ENCODE measurements around the gene PRDX5.

PRDX5 gene

DNA sequence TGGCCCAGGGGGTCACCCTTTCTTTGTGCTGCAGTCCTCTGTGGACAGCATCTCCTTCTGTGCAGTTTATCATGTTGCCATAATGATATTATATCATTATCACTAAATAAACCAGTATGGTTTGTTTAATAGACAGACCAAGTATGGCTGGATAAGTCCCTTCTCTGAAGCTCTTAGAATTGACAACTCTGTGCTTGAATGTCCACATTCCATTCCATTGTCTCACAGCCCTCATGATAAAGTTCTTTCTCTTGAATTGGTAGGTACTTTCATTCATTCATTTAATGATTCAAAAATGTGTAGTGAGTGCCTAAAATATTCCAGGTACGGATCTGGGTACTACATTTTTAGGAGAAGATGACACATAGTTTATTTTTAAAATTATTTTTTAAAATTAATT, 48.8 kb downstream of the PRDX5 start:
- no peak overlapping the region for H3K4me3 ChIP-seq (ENCODE audit: control insufficient read depth, low read depth, low read length)
- TF ChIP-seq, protein P1, sequence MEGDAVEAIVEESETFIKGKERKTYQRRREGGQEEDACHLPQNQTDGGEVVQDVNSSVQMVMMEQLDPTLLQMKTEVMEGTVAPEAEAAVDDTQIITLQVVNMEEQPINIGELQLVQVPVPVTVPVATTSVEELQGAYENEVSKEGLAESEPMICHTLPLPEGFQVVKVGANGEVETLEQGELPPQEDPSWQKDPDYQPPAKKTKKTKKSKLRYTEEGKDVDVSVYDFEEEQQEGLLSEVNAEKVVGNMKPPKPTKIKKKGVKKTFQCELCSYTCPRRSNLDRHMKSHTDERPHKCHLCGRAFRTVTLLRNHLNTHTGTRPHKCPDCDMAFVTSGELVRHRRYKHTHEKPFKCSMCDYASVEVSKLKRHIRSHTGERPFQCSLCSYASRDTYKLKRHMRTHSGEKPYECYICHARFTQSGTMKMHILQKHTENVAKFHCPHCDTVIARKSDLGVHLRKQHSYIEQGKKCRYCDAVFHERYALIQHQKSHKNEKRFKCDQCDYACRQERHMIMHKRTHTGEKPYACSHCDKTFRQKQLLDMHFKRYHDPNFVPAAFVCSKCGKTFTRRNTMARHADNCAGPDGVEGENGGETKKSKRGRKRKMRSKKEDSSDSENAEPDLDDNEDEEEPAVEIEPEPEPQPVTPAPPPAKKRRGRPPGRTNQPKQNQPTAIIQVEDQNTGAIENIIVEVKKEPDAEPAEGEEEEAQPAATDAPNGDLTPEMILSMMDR (conservative IDR thresholded peaks at IDR 0.05; ENCODE audit: control insufficient read depth, insufficient read depth, low read depth, low read length), result no peak
- no peak for DNase-seq (ENCODE audit: low read depth)

DNA sequence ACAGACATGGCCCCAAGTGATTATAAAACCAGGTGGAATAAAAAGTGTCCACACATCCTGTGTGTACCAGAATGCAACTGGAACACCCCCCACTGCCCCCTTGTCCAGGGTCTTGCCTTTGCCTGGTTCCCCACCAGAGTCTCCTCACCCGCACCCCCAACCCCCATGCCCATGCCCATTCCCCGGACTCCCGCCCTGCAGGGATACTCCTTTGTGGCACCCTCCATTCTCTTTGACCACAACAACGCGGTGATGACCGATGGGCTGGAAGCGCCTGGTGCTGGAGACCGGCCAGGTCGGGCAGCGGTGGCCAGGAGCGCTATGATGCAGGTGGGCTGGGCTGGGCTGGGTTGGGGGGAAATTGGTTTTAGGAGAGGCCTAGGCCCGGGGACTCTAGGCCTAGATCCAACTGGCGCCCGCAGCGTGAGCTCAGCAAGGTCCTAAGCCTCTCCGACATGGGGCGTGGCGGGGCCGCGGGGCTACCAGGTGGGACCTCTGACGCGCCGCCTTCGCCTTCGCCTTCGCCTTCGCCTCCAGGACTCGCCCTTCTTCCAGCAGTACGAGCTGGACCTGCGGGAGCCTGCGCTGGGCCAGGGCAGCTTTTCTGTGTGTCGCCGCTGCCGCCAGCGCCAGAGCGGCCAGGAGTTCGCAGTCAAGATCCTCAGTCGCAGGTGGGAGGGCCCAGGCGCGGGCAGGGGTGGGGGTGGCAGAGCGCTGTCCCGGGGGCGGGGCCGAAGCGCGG, 50.2 kb downstream of the PRDX5 start:
- TF ChIP-seq, protein P1 (conservative IDR thresholded peaks at IDR 0.05; ENCODE audit: control insufficient read depth, insufficient read depth, low read depth, low read length), result no peak
- H3K4me3 ChIP-seq (ENCODE audit: control insufficient read depth, low read depth, low read length), result no peak overlapping the region
- DNase-seq (ENCODE audit: low read depth), result no peak

DNA sequence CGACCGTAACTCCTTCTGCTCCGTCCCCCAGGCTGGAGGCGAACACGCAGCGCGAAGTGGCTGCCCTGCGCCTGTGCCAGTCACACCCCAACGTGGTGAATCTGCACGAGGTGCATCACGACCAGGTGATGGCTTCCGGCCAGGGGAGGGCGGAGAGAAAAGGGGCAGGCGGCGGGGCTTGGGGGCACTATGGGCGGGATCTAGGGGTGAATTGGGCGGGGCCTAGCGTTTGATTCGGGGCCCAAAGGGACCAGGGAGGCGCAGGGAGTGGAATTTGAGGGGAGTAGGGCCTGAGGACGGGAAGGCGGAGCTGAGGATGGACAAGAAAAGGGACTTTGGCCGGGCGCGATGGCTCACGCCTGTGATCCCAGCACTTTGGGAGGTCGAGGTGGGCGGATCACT, 50.8 kb downstream of the PRDX5 start:
- TF ChIP-seq, protein P1 (conservative IDR thresholded peaks at IDR 0.05; ENCODE audit: control insufficient read depth, insufficient read depth, low read depth, low read length), result no peak
- H3K4me3 ChIP-seq (ENCODE audit: control insufficient read depth, low read depth, low read length), result no peak overlapping the region
- no peak for DNase-seq (ENCODE audit: low read depth)

DNA sequence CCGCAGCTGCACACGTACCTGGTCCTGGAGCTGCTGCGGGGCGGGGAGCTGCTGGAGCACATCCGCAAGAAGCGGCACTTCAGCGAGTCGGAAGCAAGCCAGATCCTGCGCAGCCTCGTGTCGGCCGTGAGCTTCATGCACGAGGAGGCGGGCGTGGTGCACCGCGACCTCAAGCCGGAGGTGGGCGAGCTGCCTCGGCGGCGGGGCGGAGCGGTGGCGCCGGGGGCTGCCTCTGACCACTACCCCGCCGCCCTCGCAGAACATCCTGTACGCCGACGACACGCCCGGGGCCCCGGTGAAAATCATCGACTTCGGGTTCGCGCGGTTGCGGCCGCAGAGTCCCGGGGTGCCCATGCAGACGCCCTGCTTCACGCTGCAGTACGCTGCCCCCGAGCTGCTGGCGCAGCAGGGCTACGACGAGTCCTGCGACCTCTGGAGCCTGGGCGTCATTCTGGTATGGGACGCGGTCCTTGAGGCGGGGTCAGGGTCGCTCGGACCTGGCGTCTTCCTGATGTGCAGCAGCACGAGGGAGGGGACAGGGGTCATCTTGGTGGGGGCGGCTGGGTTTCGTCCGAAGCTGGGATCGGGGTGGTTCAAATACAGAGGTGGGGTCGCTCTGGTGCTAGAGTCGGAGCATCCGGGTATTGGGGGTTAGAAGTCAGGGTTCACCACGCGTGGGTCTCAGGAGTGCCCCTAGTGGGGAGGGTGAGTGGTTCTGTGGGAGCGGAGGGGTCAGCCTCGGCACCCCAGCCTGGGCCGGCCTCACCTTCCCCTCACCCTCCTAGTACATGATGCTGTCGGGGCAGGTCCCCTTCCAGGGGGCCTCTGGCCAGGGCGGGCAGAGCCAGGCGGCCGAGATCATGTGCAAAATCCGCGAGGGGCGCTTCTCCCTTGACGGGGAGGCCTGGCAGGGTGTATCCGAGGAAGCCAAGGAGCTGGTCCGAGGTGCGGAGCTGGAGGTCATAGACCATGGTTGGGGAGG, 51.8 kb downstream of the PRDX5 start:
- H3K4me3 ChIP-seq (ENCODE audit: control insufficient read depth, low read depth, low read length), result no peak overlapping the region
- DNase-seq (ENCODE audit: low read depth), result no peak
- TF ChIP-seq, protein P1 (conservative IDR thresholded peaks at IDR 0.05; ENCODE audit: control insufficient read depth, insufficient read depth, low read depth, low read length), result no peak

DNA sequence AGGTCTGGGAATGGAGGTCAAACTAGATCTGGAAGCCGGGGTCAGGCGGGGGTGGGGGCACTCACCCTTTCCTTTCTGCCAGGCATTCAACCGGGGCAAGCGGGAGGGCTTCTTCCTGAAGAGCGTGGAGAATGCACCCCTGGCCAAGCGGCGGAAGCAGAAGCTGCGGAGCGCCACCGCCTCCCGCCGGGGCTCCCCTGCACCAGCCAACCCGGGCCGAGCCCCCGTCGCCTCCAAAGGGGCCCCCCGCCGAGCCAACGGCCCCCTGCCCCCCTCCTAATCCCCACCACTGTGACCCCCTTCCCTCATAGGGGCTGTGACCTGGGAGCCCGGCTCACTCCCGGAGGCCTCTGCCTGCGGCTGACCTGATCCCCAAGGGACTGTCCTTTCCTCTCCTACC, 53.3 kb downstream of the PRDX5 start:
- no peak for DNase-seq (ENCODE audit: low read depth)
- H3K4me3 ChIP-seq (ENCODE audit: control insufficient read depth, low read depth, low read length), result no peak overlapping the region
- TF ChIP-seq, protein P1 (conservative IDR thresholded peaks at IDR 0.05; ENCODE audit: control insufficient read depth, insufficient read depth, low read depth, low read length), result no peak
